Hepatocyte (in vitro differentiated cells): ENCODE measurements around the gene SLC29A4.
"Not testable (repeated sequence)": the region's sequence is repeated elsewhere in the genome, so short reads cannot be mapped to it uniquely, and the experiment has no call there.

ENCODE experiments used
- EZH2 ChIP-seq: fragments of 200-600 bp; sonication (generic); IDR thresholded peaks from 2 replicates; pipeline ENCODE4 v1.6.1; 2016; ENCODE audit warnings: antibody characterized with exemption, mild to moderate bottlenecking, borderline replicate concordance
- EZH2phosphoT487 ChIP-seq: fragments of 200-600 bp; sonication (generic); IDR thresholded peaks from one replicate; pipeline ENCODE4 v1.6.1; 2018; ENCODE audit warnings: antibody characterized with exemption, mild to moderate bottlenecking, low read depth, moderate library complexity; ENCODE audit not compliant: unreplicated experiment, severe bottlenecking
- TF ChIP-seq, protein P1 (sequence below): fragments of 200-600 bp; sonication (generic); IDR thresholded peaks from 2 replicates; pipeline ENCODE4 v1.5.1; 2016; ENCODE audit warnings: antibody characterized with exemption, mild to moderate bottlenecking; ENCODE audit not compliant: poor library complexity

DNA sequence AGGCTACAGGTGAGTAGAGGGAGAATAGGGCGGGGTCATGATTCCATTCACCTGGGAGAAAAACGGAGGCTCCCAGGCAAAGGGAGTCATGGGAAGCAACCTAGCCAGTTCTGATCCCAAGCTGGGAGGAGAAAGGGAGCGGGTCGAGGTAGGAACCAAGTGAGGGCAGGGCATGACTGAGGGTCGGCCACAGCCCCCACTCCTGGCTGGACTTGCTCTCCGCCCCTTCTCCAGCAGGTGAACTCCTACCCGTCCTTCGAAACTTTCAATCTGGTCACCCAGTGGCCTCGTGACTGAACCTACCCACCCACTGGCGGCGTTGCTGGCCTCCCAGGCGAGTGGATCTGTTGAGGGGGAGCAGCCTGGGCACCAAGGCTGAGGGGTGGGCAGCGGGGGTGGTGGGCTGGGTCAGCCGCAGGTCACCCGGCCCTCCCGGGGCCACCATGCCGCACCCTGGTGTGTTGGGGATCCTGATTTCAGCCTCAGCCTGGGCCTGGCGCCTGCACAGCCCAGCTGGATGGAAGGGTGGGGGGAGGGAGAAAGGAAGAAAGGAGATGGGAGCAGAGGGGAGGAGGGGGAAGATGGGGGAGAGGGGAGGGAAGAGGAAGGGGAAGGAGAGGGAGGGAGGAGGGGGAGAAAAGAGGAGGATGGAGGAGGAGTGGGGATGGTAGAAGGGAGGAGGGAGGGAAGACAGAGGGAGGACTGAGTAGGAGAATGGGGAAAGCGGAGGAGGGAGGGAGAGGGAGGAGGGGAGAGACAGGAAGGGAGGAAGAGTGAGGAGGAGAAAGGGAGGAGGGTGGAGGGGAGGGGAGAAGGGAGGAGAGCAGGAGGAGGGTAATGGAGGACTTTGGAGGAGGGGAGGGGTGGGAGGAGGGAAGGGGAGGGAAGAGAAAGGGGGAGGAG lies 894 bp upstream of the SLC29A4 start:
- TF ChIP-seq, protein P1, sequence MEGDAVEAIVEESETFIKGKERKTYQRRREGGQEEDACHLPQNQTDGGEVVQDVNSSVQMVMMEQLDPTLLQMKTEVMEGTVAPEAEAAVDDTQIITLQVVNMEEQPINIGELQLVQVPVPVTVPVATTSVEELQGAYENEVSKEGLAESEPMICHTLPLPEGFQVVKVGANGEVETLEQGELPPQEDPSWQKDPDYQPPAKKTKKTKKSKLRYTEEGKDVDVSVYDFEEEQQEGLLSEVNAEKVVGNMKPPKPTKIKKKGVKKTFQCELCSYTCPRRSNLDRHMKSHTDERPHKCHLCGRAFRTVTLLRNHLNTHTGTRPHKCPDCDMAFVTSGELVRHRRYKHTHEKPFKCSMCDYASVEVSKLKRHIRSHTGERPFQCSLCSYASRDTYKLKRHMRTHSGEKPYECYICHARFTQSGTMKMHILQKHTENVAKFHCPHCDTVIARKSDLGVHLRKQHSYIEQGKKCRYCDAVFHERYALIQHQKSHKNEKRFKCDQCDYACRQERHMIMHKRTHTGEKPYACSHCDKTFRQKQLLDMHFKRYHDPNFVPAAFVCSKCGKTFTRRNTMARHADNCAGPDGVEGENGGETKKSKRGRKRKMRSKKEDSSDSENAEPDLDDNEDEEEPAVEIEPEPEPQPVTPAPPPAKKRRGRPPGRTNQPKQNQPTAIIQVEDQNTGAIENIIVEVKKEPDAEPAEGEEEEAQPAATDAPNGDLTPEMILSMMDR = not testable (repeated sequence)
- TF ChIP-seq EZH2phosphoT487, EZH2: not testable (repeated sequence)
